Skeletal muscle cell (primary cell): Measurements from ENCODE around the gene ACKR4.
"Not testable (repeated sequence)": the region's sequence is repeated elsewhere in the genome, so short reads cannot be mapped to it uniquely, and the experiment has no call there.

ENCODE experiments used
- DNase-seq: peaks from one replicate; pipeline ENCODE4 v3.0.0-alpha.2; 2010; ENCODE audit warnings: low read depth
- H3K4me3 ChIP-seq: 2 replicates; pipeline ENCODE4 v1.5.1; 2011; ENCODE audit warnings: low read depth, mild to moderate bottlenecking, control low read depth, low read length, moderate library complexity

ACKR4 gene

GRCh38 chr3:132596816-132597433, at the start of gene ACKR4:
Gene ACKR4, plus strand, starts transcription at chr3:132597270. Its CDS starts 3,128 bp downstream, at chr3:132600398.
- no peak within 1 kb of the TSS for H3K4me3 ChIP-seq
- no peak for DNase-seq

GRCh38 chr3:132549169-132549568, 47.9 kb upstream of the ACKR4 start:
- H3K4me3 ChIP-seq, result no peak overlapping the region
- no peak for DNase-seq

- no peak overlapping the region for H3K4me3 ChIP-seq
- DNase-seq, result peak; percentile 37
These were observed 47.0 kb upstream of the ACKR4 start for GRCh38 chr3:132549890-132550578.

- no peak overlapping the region for H3K4me3 ChIP-seq
- no peak for DNase-seq
These were observed 46.3 kb upstream of the ACKR4 start for GRCh38 chr3:132550579-132551305.

- no peak for DNase-seq
- H3K4me3 ChIP-seq, result no peak overlapping the region
These were observed 43.2 kb upstream of the ACKR4 start for GRCh38 chr3:132553826-132554225.

- DNase-seq, result peak; percentile 55
- no peak overlapping the region for H3K4me3 ChIP-seq
These were observed 42.6 kb upstream of the ACKR4 start for GRCh38 chr3:132554437-132554836.

- no peak overlapping the region for H3K4me3 ChIP-seq
- DNase-seq, result no peak
These were observed 41.6 kb upstream of the ACKR4 start for GRCh38 chr3:132555306-132556035.

GRCh38 chr3:132556036-132556386, 41.1 kb upstream of the ACKR4 start:
- H3K4me3 ChIP-seq, DNase-seq: not testable (repeated sequence)

GRCh38 chr3:132556508-132557159, 40.4 kb upstream of the ACKR4 start:
- H3K4me3 ChIP-seq, result no peak overlapping the region
- no peak for DNase-seq

GRCh38 chr3:132561003-132561402, 36.1 kb upstream of the ACKR4 start:
- DNase-seq, result no peak
- H3K4me3 ChIP-seq, result no peak overlapping the region

GRCh38 chr3:132563420-132564069, 33.5 kb upstream of the ACKR4 start:
- DNase-seq, result no peak
- H3K4me3 ChIP-seq, result no peak overlapping the region

- DNase-seq, result no peak
- H3K4me3 ChIP-seq, result no peak overlapping the region
These were observed 33.0 kb upstream of the ACKR4 start for GRCh38 chr3:132564070-132564465.

GRCh38 chr3:132568422-132568821, 28.6 kb upstream of the ACKR4 start:
- H3K4me3 ChIP-seq, result no peak overlapping the region
- no peak for DNase-seq

- no peak overlapping the region for H3K4me3 ChIP-seq
- no peak for DNase-seq
These were observed 27.9 kb upstream of the ACKR4 start for GRCh38 chr3:132569153-132569552.

- DNase-seq, result no peak
- H3K4me3 ChIP-seq, result no peak overlapping the region
These were observed 27.5 kb upstream of the ACKR4 start for GRCh38 chr3:132569580-132569979.

- no peak for DNase-seq
These were observed 27.1 kb upstream of the ACKR4 start for GRCh38 chr3:132570016-132570415.

GRCh38 chr3:132573797-132574211, 23.3 kb upstream of the ACKR4 start:
- DNase-seq, result no peak
- H3K4me3 ChIP-seq, result no peak overlapping the region

More at GRCh38 chr3:132570016-132570415, 27.1 kb upstream of the ACKR4 start:
- no peak overlapping the region for H3K4me3 ChIP-seq

GRCh38 chr3:132587401-132587800, 9.7 kb upstream of the ACKR4 start:
- no peak for DNase-seq
- no peak overlapping the region for H3K4me3 ChIP-seq

- no peak overlapping the region for H3K4me3 ChIP-seq
- DNase-seq, result no peak
These were observed 4.9 kb upstream of the ACKR4 start for GRCh38 chr3:132592216-132592615.
